PFSK-1 (cell line): ENCODE results near the gene TRIM13.
A peak's percentile ranks its signal among the peaks of the same experiment; 100 is the strongest.

Experiments
- FOXP2 ChIP-seq: optimal IDR thresholded peaks from 2 replicates; pipeline ENCODE3; 2011; ENCODE audit warnings: borderline replicate concordance, control low read depth, inconsistent platforms; ENCODE audit not compliant: insufficient read depth; ENCODE audit errors: extremely low read length, extremely low read depth
- POLR2AphosphoS5 ChIP-seq: IDR thresholded peaks from 2 replicates; pipeline ENCODE4 v1.6.1; 2012; ENCODE audit warnings: low read depth, mild to moderate bottlenecking, control low read depth, low read length, moderate library complexity
- SIN3A ChIP-seq: IDR thresholded peaks from 2 replicates; pipeline ENCODE4 v1.6.1; 2012; ENCODE audit warnings: mild to moderate bottlenecking, low read length, moderate library complexity, borderline replicate concordance; ENCODE audit not compliant: insufficient read depth
- TAF1 ChIP-seq: IDR thresholded peaks from 2 replicates; pipeline ENCODE4 v1.6.1; 2012; ENCODE audit warnings: low read length, control low read depth, borderline replicate concordance; ENCODE audit not compliant: insufficient read depth
- TF ChIP-seq, protein P1 (sequence below), 2 experiments: IDR thresholded peaks; 2 replicates each; pipeline versions ENCODE4 v1.6.1 to v1.8.0; 2011 to 2012; ENCODE audit warnings: low read depth in 2 of 2, low read length in 2 of 2, control low read depth in 1 of 2, inconsistent platforms in 1 of 2, mild to moderate bottlenecking in 1 of 2, moderate library complexity in 1 of 2; ENCODE audit not compliant: insufficient read depth in 1 of 2

Gene TRIM13

DNA sequence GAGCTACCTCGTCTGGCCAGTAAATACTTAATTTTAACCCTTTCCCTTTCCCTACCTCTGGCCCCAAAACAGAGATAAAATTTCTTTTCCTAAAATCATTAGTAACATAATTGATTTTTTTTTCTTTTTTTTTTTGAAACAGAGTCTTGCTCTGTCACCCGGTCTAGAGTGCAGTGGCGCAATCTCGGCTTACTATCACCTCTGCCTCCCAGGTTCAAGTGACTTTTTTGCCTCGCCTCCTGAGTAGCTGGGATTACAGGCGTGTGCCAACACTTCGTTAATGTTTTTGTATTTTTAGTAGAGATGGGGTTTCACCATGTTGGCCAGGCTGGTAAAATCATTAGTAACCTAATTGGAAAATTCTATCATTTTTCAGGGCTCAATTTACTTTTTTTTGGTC, 10.4 kb upstream of the TRIM13 start:
- TF ChIP-seq FOXP2 (no peak), SIN3A (no peak), TAF1 (no peak), POLR2AphosphoS5 (no peak)
- TF ChIP-seq, protein P1, sequence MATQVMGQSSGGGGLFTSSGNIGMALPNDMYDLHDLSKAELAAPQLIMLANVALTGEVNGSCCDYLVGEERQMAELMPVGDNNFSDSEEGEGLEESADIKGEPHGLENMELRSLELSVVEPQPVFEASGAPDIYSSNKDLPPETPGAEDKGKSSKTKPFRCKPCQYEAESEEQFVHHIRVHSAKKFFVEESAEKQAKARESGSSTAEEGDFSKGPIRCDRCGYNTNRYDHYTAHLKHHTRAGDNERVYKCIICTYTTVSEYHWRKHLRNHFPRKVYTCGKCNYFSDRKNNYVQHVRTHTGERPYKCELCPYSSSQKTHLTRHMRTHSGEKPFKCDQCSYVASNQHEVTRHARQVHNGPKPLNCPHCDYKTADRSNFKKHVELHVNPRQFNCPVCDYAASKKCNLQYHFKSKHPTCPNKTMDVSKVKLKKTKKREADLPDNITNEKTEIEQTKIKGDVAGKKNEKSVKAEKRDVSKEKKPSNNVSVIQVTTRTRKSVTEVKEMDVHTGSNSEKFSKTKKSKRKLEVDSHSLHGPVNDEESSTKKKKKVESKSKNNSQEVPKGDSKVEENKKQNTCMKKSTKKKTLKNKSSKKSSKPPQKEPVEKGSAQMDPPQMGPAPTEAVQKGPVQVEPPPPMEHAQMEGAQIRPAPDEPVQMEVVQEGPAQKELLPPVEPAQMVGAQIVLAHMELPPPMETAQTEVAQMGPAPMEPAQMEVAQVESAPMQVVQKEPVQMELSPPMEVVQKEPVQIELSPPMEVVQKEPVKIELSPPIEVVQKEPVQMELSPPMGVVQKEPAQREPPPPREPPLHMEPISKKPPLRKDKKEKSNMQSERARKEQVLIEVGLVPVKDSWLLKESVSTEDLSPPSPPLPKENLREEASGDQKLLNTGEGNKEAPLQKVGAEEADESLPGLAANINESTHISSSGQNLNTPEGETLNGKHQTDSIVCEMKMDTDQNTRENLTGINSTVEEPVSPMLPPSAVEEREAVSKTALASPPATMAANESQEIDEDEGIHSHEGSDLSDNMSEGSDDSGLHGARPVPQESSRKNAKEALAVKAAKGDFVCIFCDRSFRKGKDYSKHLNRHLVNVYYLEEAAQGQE (IDR thresholded peaks at IDR 0.05; ENCODE audit: insufficient read depth in 1 of 2, low read depth in 2 of 2, low read length in 2 of 2): no peak

DNA sequence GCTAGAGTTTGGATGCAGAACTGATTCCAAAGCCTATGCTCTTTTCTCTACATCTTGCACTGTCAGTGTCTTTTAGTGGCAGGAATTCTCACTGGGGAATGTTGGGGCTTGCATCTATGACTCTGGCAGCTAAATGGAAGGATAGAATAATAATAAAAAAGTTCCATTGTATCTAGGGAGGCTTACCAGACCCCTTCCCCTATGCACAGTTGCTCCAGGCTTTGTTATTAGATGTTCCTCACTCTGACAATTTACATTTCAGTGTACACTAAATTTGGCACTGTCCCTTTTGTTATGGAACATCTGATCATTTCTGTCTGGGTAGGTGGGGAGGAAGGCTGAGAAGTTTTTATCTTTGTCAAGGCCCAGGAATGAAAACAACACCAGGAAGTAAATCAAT, 3.7 kb upstream of the TRIM13 start:
- TF ChIP-seq POLR2AphosphoS5 (no peak), FOXP2 (no peak), TAF1 (no peak), SIN3A (no peak)
- TF ChIP-seq, protein P1 (IDR thresholded peaks at IDR 0.05; ENCODE audit: insufficient read depth in 1 of 2, low read depth in 2 of 2, low read length in 2 of 2): no peak

DNA sequence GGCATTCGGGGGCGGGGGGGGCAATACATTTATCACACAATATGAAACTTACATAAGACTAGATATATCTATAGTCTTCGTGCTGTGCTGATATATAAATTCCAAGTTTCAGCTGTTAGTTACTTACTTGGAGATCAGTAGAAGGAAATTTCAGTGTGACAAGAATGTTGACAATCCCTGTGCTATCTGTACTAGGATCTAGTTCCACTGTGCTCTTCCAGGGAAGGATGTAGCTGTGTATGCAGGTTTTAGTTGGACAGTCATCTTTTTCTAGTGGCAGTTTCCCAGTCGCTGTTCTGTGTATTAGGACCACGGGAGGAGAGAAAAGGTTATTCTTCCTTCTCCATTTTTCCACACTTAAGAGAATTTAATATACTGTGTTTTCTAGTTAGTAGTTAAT, 3.2 kb upstream of the TRIM13 start:
- TF ChIP-seq SIN3A: no peak
- no peak for TF ChIP-seq FOXP2
- TF ChIP-seq POLR2AphosphoS5: no peak
- TF ChIP-seq TAF1: no peak
- TF ChIP-seq, protein P1 (IDR thresholded peaks at IDR 0.05; ENCODE audit: insufficient read depth in 1 of 2, low read depth in 2 of 2, low read length in 2 of 2): no peak

DNA sequence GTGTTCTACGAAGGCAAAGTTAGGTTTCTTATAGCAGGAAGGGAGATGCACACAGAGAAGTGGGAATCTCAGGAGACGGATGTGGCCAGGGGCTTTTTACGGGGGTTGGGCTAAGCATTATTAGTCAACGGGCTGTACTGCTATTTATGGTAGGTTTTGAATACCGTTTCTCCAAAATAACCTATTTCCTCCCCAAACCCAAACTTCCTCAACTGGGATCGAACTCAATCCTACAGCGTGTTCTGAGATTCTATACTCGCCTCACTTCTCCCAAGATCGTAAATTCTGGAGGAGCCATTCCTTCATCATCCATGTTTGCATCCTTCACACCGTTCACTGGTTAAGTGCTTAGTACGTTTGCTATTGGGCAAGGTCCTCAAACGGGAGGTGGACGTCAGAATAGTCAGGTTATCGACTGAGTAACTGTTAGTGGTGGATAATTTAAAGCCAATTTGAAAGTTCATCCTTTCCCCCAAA, 1.2 kb upstream of the TRIM13 start:
- TF ChIP-seq FOXP2 (no peak), TAF1 (no peak), POLR2AphosphoS5 (no peak), SIN3A (no peak)
- TF ChIP-seq, protein P1 (IDR thresholded peaks at IDR 0.05; ENCODE audit: insufficient read depth in 1 of 2, low read depth in 2 of 2, low read length in 2 of 2): no peak

DNA sequence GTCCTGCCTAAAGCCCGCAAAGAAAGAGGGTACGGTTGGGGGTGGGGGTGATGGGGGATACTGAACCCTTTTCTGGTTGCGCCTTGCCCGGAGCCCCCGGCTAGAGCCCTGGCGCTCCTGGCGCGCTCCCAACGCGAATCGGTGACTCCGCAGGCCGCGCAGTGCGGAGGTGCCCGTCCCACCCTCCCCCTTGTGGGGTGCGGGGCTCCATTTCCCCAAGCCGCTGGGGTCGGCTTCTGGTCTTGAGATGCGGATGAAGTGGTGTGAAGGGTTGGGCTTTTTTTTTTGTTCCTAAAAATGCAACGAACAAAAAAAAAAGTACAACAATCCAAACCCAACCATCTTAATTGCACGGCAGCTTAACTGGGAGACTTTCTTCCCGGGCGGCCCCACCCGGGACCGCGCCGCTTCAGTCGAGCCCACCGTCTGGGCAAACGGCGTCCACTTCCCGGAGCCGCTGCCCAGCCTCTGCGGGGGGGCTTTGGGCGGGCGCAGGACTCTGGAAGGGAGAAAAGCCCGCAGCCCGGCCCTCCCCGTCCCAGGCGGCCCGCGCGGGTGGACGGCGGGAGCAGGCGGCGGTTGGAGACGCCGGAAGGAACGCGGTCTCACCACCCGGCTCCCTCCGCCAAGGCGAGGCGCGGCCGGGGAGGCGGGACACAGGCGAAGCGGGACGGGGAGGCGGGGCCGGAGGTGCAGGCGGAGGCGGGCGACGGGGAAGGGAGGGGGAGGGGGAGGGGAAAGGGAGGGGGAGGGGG, 504 bp upstream of the TRIM13 start:
- TF ChIP-seq TAF1 (0 out of 2 replicates have a peak, but pooled peaks have one; percentile 15), FOXP2 (peak; percentile 73), POLR2AphosphoS5 (peak; percentile 59; the same call in 1 of the 2 replicates), SIN3A (no peak)
- TF ChIP-seq, protein P1 (IDR thresholded peaks at IDR 0.05; ENCODE audit: insufficient read depth in 1 of 2, low read depth in 2 of 2, low read length in 2 of 2): no peak
